Mammary epithelial cell (primary cell): ENCODE data around the gene SNX10.

Source experiments
- CTCF ChIP-seq, 2 donors: IDR thresholded peaks in 1 of 2; conservative IDR thresholded peaks in 1 of 2; 2 replicates each; pipeline ENCODE4 v1.5.1; 2011 to 2012; ENCODE audit warnings: inconsistent platforms in 2 of 2, low read length in 2 of 2, mild to moderate bottlenecking in 2 of 2, control low read depth in 1 of 2, low read depth in 1 of 2; ENCODE audit not compliant: insufficient read depth in 1 of 2; ENCODE audit errors: extremely low read depth in 1 of 2
- EZH2 ChIP-seq: IDR thresholded peaks from 2 replicates; pipeline ENCODE4 v1.6.1; 2012; ENCODE audit warnings: low read length, inconsistent platforms, borderline replicate concordance

GRCh38 chr7:26295586-26295985, 3.9 kb downstream of the SNX10 start:
- no peak for TF ChIP-seq CTCF (conservative IDR thresholded peaks at IDR 0.05 in 1 of 2, IDR thresholded peaks at IDR 0.05 in 1 of 2; ENCODE audit: extremely low read depth in 1 of 2, insufficient read depth in 1 of 2, low read depth in 1 of 2, low read length in 2 of 2)
- TF ChIP-seq EZH2 = no peak
